Gastrocnemius medialis (tissue), 4 donors: ENCODE measurements around the gene IQUB. TPM values are rescaled to one million over a fixed set of nuclear protein-coding genes. Genes with fewer than 3 reads are reported as not detected.

ENCODE experiments used
- ATAC-seq, 2 donors: fragments of 150-250 bp; one replicate each; pipeline ENCODE4 v1.9.1; 2016
- DNase-seq, 2 donors: peaks; one replicate each; pipeline ENCODE4 v3.0.0-alpha.2; 2019
- H3K27ac ChIP-seq, 4 donors: fragments of 200-600 bp; sonication (generic); 1 replicate in 1 of 4; 2 replicates in 3 of 4; pipeline ENCODE4 v1.5.1; 2016 to 2018; ENCODE audit warnings: mild to moderate bottlenecking in 2 of 4, moderate library complexity in 1 of 4
- H3K27me3 ChIP-seq, 3 donors: fragments of 200-600 bp; sonication (generic) in 2 of 3; 1 replicate in 1 of 3; 2 replicates in 2 of 3; pipeline versions ENCODE4 v1.5.1 to v1.6.0; 2016 to 2019; ENCODE audit warnings: mild to moderate bottlenecking in 1 of 3, moderate library complexity in 1 of 3
- H3K36me3 ChIP-seq, 2 donors: fragments of 200-600 bp; sonication (generic) in 1 of 2; one replicate each; pipeline ENCODE4 v1.5.1; 2017 to 2018
- H3K4me1 ChIP-seq, 2 donors: fragments of 200-600 bp; sonication (generic) in 1 of 2; one replicate each; pipeline ENCODE4 v1.5.1; 2016 to 2017; ENCODE audit warnings: mild to moderate bottlenecking in 2 of 2
- H3K4me3 ChIP-seq, 4 donors: fragments of 200-600 bp; sonication (generic) in 3 of 4; 1 replicate in 1 of 4; 2 replicates in 3 of 4; pipeline ENCODE4 v1.5.1; 2016 to 2019; ENCODE audit warnings: mild to moderate bottlenecking in 2 of 4
- H3K9me3 ChIP-seq, 3 donors: fragments of 200-600 bp; sonication (generic) in 2 of 3; 1 replicate in 1 of 3; 2 replicates in 2 of 3; pipeline ENCODE4 v1.5.1; 2016 to 2019
- CTCF ChIP-seq, 5 experiments: fragments of 450-650 bp in 3 of 5; fragments of 200-600 bp in 2 of 5; sonication (generic) in 2 of 5; IDR thresholded peaks in 4 of 5; conservative IDR thresholded peaks in 1 of 5; 1 replicate in 4 of 5; 2 replicates in 1 of 5; pipeline ENCODE4 v1.5.1; 2016 to 2019; ENCODE audit warnings: antibody characterized with exemption in 5 of 5, mild to moderate bottlenecking in 3 of 5, moderate library complexity in 3 of 5
- POLR2A ChIP-seq, 2 donors: fragments of 450-650 bp; IDR thresholded peaks; one replicate each; pipeline ENCODE4 v1.6.1; 2017; ENCODE audit warnings: antibody characterized with exemption in 2 of 2, mild to moderate bottlenecking in 2 of 2, moderate library complexity in 2 of 2
- in situ Hi-C, 4 donors: fragments of 200-750 bp; cut with MboI; loops; one replicate each; pipeline versions ENCODE4 v1.15.0 to v1.8.0; 2017; ENCODE audit warnings: low sequenced_read_pairs in 4 of 4
- intact Hi-C: fragments of 100-400 bp; cut with DNase I; formaldehyde crosslinking; loops from one replicate; pipeline ENCODE4 v1.15.1; 2023; ENCODE audit warnings: low total_unique reads
- total RNA-seq, 4 donors: library from RNA; depleted of rRNA; stranded (reverse); fragments of >200 nt; gene quantifications; one replicate each; pipeline versions ENCODE4 v1.1.0 to v1.2.3, GENCODE V29; 2016

IQUB gene
- total RNA-seq, 4 donors from 2014 or later: 0.15 to 0.42 (median 0.26) TPM; not detected in 1

- Histone ChIP-seq H3K36me3 (no peaks in the 10 kb centered on the region), H3K27me3 (no peaks in the 10 kb centered on the region), H3K4me3 (no peak overlapping the region), H3K27ac (no peak overlapping the region), H3K9me3 (no peaks in the 10 kb centered on the region), H3K4me1 (no peaks in the 10 kb centered on the region)
- TF ChIP-seq CTCF (IDR thresholded peaks at IDR 0.05 in 4 of 5, conservative IDR thresholded peaks at IDR 0.05 in 1 of 5) (no peak), POLR2A (IDR thresholded peaks at IDR 0.05) (no peak)
- in situ Hi-C loops: no loop called here
- no peak for DNase-seq
- no peak for ATAC-seq
- intact Hi-C loops: no loop called here
Measured at GRCh38 chr7:123455965-123456470, 78.4 kb downstream of the IQUB start.

GRCh38 chr7:123440101-123440548 lies 94.3 kb downstream of the IQUB start:
- no peaks in the 10 kb centered on the region for H3K27me3 ChIP-seq
- in situ Hi-C loops: no loop called here
- intact Hi-C loops: no loop called here
- no peaks in the 10 kb centered on the region for H3K9me3 ChIP-seq
- DNase-seq: no peak
- ATAC-seq: no peak
- no peaks in the 10 kb centered on the region for H3K4me1 ChIP-seq
- no peak for TF ChIP-seq POLR2A (IDR thresholded peaks at IDR 0.05)
- TF ChIP-seq CTCF (IDR thresholded peaks at IDR 0.05 in 4 of 5, conservative IDR thresholded peaks at IDR 0.05 in 1 of 5): no peak
- H3K36me3 ChIP-seq: no peaks in the 10 kb centered on the region
- no peak overlapping the region for H3K4me3 ChIP-seq
- H3K27ac ChIP-seq: no peak overlapping the region

GRCh38 chr7:123439191-123439590 lies 95.2 kb downstream of the IQUB start:
- in situ Hi-C loops: no loop called here
- TF ChIP-seq CTCF (IDR thresholded peaks at IDR 0.05 in 4 of 5, conservative IDR thresholded peaks at IDR 0.05 in 1 of 5): no peak
- no peak for TF ChIP-seq POLR2A (IDR thresholded peaks at IDR 0.05)
- H3K27me3 ChIP-seq: no peaks in the 10 kb centered on the region
- no peaks in the 10 kb centered on the region for H3K36me3 ChIP-seq
- H3K4me3 ChIP-seq: no peak overlapping the region
- H3K9me3 ChIP-seq: no peaks in the 10 kb centered on the region
- intact Hi-C loops: no loop called here
- ATAC-seq (no peak), DNase-seq (no peak)
- no peaks in the 10 kb centered on the region for H3K4me1 ChIP-seq
- no peak overlapping the region for H3K27ac ChIP-seq

GRCh38 chr7:123437447-123437995 lies 96.9 kb downstream of the IQUB start:
- in situ Hi-C loops (no loop called here), intact Hi-C loops (no loop called here)
- H3K27me3 ChIP-seq: no peaks in the 10 kb centered on the region
- no peaks in the 10 kb centered on the region for H3K36me3 ChIP-seq
- no peak overlapping the region for H3K4me3 ChIP-seq
- ATAC-seq: no peak
- no peaks in the 10 kb centered on the region for H3K9me3 ChIP-seq
- no peak for DNase-seq
- H3K4me1 ChIP-seq: no peaks in the 10 kb centered on the region
- TF ChIP-seq POLR2A (IDR thresholded peaks at IDR 0.05) (no peak), CTCF (IDR thresholded peaks at IDR 0.05 in 4 of 5, conservative IDR thresholded peaks at IDR 0.05 in 1 of 5) (no peak)
- H3K27ac ChIP-seq: no peak overlapping the region
